Effector memory CD4-positive, alpha-beta T cell (primary cell): Measurements from ENCODE around the gene TDRD5.

Experiments
- DNase-seq, 3 donors: peaks; one replicate each; pipeline ENCODE4 v3.0.0-alpha.2; 2020
- H3K27ac ChIP-seq: 2 replicates; pipeline ENCODE4 v1.7.0; 2013; ENCODE audit warnings: mild to moderate bottlenecking, low read length, moderate library complexity; ENCODE audit not compliant: insufficient read depth, poor library complexity, severe bottlenecking
- H3K27me3 ChIP-seq: replicated peaks from 2 replicates; pipeline ENCODE4 v1.7.0; 2013; ENCODE audit warnings: mild to moderate bottlenecking, low read length; ENCODE audit not compliant: insufficient read depth, control insufficient read depth, poor library complexity, severe bottlenecking
- H3K36me3 ChIP-seq: 2 replicates; pipeline ENCODE4 v1.7.0; 2013; ENCODE audit warnings: mild to moderate bottlenecking, low read length, moderate library complexity; ENCODE audit not compliant: control insufficient read depth, insufficient read depth
- H3K4me1 ChIP-seq: 2 replicates; pipeline ENCODE4 v1.7.0; 2013; ENCODE audit warnings: low read length, mild to moderate bottlenecking; ENCODE audit not compliant: control insufficient read depth, insufficient read depth, poor library complexity, severe bottlenecking
- H3K4me3 ChIP-seq: 2 replicates; pipeline ENCODE4 v1.7.0; 2013; ENCODE audit warnings: low read length, low read depth, mild to moderate bottlenecking; ENCODE audit not compliant: insufficient read depth, poor library complexity, severe bottlenecking
- H3K9me3 ChIP-seq: 2 replicates; pipeline ENCODE4 v1.7.0; 2013; ENCODE audit warnings: mild to moderate bottlenecking, low read length, moderate library complexity; ENCODE audit not compliant: control insufficient read depth

The TDRD5 gene

DNA sequence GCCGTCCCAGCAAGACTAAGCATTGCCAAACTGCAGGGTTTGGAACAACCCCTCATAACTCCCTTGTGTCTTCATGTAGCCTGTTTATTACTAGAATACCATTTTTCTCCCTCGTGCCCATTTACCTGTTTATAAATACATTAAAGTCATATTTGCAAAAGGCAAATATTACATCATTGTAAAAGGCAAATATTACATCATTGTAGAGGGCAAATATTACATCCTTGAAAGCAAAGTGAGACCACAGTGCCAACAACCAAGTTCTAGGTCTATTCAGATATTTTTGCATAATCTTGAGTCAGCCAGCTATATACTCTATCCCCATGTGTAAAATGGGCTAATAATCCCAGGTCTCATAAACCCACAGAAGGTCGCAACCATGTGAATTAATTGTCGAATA, 140.0 kb downstream of the TDRD5 start:
- Histone ChIP-seq H3K4me3 (no peak overlapping the region), H3K27ac (no peak overlapping the region), H3K9me3 (no peaks in the 10 kb centered on the region), H3K4me1 (no peaks in the 10 kb centered on the region), H3K27me3 (no peaks in the 10 kb centered on the region), H3K36me3 (no peaks in the 10 kb centered on the region)
- no peak for DNase-seq
